Left renal pelvis (tissue), 4 donors: ENCODE results near the gene ZNF214. TPM values are rescaled to one million over a fixed set of nuclear protein-coding genes. Genes with fewer than 3 reads are reported as not detected.
A peak's percentile ranks its signal among the peaks of the same experiment; 100 is the strongest.

Experiments used
- DNase-seq, 4 donors: peaks; one replicate each; pipeline ENCODE4 v3.0.0-alpha.2; 2013; ENCODE audit warnings: low read depth in 4 of 4, low spot score in 3 of 4
- polyA plus RNA-seq, 4 donors: library from polyadenylated mRNA; unstranded; fragments of 120-200 nt; gene quantifications; one replicate each; pipeline ENCODE4 v1.2.1, GENCODE V29; 2013; ENCODE audit not compliant: insufficient read length in 4 of 4

Gene ZNF214
- 10 to 100 TPM in 3 of 4 donors, 1 to 10 TPM in 1; 7.4 to 14.2 (median 11.4) TPM for polyA plus RNA-seq

DNA sequence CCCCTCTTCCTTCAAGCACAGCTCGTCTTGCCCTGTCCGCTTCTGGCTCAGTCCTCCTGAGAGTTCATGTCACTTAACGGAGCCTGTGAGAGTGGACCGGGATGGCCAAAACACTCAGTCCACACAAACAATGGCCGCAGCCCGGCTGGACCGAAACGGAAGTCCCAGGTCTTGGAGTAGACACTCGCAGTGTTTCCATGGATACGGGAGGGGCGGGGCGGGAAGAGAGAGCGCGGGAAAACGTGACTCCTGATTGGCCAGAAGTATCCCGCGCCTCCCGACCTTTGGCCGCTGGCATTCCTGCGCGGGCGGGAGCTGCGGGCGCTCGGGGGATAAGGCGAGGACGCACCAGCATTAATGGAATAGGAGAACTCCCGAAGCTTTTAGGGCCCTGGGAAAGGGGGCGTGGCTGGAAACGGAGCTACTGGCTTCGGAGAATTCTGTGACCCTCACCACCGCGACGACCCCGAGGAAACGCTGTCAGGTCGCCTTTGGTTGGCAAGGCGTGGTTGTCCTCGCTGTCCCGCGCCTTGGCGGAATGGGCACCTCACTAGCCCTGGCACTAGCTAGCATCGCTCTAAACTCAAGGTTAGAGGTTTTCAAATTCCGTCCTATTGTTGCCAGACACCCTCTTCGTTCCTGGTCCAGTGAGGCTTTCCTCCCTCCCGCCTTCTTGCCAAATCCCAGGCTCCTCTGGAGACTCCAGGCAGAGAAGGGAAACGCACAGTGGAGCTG, at the start of gene ZNF214, which contains the start of gene NLRP14:
Gene ZNF214, minus strand, starts transcription at position 164 of the 735 bp plus-strand sequence. CDS start 17,511 bp downstream, outside the sequence.
Gene NLRP14, plus strand, starts transcription at position 297 of the 735 bp plus-strand sequence. CDS start 18,108 bp downstream, outside the sequence.
- DNase-seq = peak; percentile 91 to 95 (median 92)

DNA sequence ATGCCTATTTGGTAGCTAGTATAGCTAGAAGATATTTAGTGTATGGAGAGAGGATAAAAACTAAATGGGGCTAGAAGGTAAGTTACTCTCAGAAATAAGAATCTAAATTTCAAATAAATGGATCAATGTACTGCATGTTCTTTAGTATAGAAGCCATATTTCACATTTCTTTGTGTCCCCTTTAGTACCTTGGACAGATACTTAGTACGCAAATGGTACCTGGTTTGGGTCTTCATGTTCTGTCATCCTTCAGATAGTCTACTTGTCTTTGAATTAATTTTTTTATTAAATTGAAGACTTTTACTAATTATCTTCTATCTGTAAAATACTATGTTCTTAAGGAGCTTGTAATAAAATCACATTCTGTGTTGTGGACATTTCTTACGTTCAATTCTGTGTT, 42.4 kb upstream of the ZNF214 start:
- DNase-seq = no peak

GRCh38 chr11:7060868-7061267, 40.7 kb upstream of the ZNF214 start:
- no peak for DNase-seq

DNA sequence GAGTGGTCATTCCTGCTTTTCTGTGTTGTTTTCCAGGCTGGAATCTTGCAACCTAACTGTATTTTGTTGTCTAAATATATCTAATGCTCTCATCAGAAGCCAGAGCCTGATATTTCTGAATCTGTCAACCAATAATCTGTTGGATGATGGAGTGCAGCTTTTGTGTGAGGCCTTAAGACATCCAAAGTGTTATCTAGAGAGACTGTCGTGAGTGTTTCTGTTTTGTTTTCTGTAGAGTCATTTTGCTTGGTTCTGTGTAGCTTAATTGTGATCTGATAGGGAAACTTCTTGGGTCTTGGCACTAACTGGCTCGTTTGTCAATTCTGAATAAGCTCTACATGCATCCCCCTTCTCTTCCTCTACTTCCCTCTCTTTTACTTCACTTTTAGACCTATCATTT, 37.5 kb upstream of the ZNF214 start:
- no peak for DNase-seq

GRCh38 chr11:7056828-7057513, 36.8 kb upstream of the ZNF214 start:
- no peak for DNase-seq

GRCh38 chr11:7050191-7050590, 30.0 kb upstream of the ZNF214 start:
- no peak for DNase-seq

DNA sequence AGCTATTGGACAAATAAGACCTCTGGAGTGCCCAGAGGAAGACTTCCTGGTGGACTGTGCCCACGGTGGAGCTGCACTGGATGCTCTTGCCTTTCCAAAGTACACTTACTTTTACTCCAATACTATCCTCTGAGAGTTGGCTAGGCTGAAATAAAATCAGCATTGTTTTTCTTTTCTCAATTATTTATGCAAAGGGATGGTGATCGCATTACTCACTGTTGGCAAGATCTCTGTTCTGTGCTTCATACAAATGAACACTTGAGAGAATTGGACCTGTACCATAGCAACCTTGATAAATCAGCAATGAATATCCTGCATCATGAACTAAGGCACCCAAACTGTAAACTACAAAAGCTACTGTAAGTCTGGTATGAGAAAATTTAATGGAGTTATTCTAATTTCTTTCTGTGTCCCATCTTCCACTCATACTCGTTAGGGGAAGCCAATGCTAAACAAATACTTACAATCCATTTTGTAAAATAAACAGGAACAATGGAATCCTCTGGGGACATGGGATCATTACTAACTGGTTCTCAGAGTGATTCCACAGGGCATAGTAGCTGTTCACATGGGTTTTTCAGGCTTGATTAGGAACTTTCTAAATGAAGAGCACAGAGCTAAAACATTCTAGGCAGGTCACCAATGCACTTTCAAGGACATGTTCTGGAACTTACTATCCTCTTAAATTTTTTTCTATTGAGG, 26.5 kb upstream of the ZNF214 start:
- no peak for DNase-seq

DNA sequence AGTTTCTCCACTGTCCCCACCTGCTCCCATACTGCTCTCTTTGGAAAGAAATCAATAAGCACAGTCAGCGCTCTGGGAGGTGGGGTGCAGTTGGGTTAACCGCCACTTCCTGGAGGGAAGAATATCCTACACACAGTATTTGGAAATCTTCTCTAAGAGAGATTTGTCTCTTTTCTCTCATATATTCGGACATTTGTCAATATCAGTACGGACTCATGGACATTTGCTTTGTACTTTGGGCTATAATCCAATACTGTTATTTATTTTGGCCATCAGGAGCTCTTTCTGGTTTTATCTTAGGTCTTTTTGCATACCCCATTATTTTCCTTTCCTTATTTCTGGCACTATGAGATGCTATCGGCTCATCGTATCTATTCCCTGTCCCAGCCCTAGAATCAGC, 13.9 kb upstream of the ZNF214 start:
- DNase-seq = no peak

GRCh38 chr11:7032692-7033091, 12.5 kb upstream of the ZNF214 start:
- peak in 1 of 4 donors; percentile 12 for DNase-seq

DNA sequence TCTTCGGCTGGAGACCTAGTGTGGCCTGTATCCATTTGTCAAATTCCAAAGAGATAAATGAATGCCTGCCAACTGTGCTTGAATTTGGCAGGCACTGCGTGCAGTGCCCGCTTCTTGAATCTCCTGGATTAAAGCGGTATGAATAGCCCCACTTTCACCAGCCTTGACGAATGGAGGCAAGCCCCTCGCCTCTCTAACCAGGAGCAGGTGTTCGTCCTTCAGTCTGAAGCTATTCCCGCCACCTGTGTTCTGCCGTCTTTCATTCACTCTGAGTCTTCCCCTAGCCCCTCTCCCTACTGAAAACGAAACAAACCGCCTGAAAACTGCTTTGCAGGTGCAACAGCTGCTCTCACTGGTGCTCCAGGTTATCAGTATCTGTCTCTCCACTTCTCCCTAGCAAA, 11.3 kb upstream of the ZNF214 start:
- DNase-seq = no peak

DNA sequence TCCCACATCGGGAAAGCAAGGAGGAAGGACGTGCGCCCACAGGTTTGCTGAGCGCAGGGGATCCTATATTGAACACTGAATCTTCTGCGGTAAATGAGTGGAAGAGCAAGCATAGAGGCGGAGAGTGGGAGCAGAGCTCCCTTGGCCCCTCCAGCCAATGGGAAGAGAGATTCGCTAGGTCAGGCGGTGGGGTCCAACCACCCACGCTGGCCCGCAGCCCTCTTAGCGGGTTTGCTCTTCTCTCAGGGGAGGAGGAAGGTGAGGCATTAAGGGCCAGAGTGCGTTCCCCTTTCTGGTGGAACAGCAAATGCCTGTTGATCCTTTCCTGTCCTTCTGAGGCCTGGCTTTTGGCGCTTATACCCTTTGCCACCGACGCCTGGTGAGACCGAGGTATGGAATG, 10.7 kb upstream of the ZNF214 start:
- no peak for DNase-seq

DNA sequence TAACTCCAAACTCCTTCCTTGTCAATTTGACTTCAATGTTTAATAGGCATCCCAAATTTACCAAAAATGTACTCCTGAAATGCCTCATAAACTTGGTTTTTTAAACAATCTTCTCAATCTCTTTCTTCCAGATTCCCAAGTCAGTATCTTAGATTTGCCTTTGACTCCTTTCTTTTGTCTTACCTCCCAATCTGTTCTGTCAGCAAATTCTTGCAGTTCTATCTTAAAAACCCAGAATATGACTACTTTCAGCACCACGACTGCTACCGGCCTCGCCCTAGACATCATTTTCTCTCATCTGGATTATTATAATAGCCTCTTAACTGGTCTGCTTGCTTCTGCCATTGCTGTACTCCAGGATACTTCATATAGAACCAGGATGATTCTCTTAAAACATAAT, 8.0 kb upstream of the ZNF214 start:
- DNase-seq = no peak

DNA sequence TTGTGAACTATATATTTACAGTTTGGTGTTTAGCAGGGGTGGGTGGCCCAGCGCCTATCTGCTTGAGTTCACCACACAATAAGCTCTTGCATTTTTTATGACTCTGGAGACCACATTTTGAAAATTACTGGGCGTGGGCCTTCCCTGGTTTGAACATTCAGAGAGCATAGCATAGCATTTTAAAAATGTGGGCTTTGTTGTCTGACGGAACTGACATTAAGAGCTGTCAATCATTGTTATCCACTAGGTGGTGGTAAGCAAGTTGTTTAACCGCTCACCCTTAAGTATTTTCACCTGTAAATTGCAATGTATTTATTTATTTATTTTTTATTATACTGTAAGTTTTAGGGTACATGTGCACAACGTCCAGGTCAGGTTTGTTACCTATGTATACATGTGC, 1.2 kb upstream of the ZNF214 start:
- DNase-seq = no peak

DNA sequence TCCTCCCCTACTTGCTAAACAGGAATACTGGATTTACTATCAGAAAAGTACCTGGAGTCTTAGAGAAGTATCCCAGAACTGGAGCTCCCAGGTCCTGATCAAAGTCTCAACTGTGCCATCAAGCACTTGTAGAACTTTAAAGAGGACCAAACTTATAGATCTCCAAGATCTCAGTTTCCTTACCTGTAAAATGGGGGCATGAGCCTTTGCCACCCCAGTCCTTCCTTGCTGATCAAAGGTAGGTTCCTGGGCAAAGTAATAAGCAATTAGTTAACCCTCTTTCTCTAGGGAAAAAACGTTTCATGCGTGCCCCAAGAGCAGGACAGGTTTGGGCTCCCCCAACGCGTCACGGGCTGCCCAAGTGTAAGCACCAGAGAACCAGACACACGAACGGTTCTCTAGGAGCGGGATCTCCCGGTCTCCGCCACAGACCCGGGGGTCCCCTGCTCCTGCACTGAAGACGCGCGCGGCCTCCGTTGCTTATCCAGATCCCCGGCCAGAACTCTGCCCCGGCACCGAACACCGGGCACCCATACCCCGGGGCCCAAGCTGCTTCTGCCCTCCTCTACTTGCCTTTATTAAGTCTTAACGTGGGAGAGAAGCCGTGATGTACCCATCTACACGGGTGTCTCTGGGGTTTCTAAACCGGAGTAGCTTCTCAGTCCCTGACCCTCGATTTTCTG, 505 bp downstream of the ZNF214 start:
- peak in 1 of 4 donors; percentile 7 for DNase-seq

DNA sequence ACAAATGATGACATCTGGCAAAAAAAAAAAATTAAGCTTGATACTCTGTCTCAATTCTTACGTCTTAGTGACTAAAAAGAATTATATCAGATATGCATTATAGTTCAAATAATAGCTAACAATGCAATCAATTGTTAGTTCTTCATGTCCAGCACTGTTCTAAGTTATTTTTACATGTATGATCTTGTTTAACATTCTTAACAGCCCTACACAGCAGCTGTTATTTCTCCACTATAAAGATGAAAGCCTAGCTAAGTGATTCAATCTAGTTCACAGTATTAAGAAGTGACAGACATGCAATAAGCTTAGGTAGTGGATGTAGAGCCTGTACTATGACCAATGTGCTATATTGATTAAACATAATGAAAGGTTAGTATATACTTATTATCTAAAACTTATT, 4.1 kb downstream of the ZNF214 start:
- no peak for DNase-seq

DNA sequence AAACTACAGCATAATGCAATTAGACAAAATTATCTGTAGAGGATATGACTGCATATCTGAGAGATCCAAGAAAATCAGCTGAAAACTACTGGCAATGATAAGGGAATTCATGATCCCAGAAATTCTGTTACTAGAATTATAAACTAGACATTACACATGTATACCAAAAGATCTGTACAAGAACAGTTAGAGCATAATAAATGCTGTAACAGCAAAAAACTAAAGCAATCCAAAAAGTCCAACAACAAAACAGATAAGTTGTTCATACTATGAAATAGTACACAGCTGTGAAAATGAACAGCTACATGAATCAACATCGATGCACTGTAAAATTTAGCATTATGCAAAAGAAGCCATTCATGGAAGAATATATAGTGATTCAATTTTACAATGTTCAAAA, 6.0 kb downstream of the ZNF214 start:
- DNase-seq = no peak

DNA sequence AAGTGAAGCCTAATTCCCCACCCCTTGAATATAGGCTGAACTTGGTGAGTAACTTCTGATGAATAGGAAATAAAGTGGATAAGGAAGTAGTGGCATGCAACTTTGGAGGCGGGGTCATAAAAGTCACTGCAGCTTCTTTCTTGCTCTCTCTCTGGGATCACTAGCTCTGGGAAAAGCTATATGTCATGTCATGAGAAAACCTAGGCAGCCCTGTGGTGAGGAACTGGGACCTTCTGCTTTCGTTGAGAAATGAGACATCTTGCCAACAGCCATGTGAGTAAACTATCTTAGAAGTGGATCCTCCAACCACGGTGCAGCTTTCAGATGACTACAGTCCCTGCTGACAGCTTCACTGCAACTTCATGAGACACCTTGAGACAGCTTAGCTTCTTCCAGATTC, 15.7 kb downstream of the ZNF214 start:
- no peak for DNase-seq

DNA sequence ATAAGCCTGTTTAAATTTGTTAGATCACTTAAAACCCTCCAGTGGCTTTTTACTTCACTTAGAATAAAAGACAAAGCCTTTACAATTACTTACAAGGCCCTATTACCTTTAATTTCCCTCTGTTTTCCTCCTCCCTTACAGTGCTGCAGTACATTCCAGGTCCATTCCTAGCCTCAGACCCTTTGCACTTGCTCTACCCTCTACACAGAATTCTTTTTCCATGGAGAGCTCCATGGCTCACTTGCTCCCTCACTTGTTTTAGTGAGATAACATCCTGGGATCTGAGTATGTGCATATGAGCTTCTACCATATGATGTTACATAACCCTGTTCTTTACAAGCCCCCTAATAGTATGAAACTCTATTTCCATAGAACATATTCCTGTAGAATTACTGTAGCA, 24.4 kb downstream of the ZNF214 start:
- DNase-seq = no peak

- DNase-seq = peak in 1 of 4 donors; percentile 3
Measured at GRCh38 chr11:6992457-6993417, 27.4 kb downstream of the ZNF214 start.

DNA sequence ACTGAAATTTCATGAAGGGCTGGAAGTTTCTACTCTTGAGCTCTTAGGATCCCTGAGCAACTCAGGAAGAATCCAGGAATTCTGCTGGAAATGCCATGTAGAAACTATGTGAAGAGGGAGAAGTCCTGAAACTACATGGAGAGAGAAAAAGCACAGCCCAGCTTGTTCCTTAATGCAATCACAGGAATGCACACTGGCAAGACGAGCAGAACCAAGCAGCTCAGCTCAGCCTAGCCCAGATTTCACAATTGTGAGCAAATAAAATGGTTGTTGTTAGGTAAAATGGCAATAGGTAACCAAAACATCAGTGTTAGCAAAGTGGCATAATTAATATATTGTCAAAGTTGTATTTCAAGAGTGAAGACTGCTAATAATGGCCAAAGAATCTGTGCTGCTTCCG, 28.1 kb downstream of the ZNF214 start:
- no peak for DNase-seq
